ENCODE data around the gene NPAS2. TPM values are rescaled to one million over a fixed set of nuclear protein-coding genes. Genes with fewer than 3 reads are reported as not detected.

Gene NPAS2
- total RNA-seq, 2 experiments from 2014 or later = 5.5 to 6.2 TPM

DNA sequence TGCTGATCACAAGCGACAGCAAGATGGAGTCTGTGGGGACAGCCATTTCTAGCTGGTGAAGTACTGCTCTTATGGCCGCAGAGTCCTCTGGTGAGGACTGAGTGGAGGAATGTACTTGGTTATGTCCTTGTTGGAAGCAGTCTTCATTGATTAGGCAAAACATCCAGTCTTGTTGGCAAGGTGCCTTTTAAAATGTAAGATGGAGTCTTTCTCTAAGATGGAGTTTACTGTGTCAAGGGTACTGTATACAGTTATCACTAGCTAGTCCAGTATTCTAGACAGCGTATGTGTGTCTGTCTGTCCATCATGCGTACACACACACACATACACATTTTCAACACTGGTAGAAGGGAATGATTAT, 74.8 kb downstream of the NPAS2 start:
- no peak for ATAC-seq
- Mint-ChIP-seq H3K4me3 (no peak overlapping the region), H3K36me3 (ENCODE audit: low read depth) (no peaks in the 10 kb centered on the region), H3K27ac (no peak overlapping the region), H3K27me3 (ENCODE audit: low read depth) (no peaks in the 10 kb centered on the region), H3K9me3 (ENCODE audit: insufficient read depth) (no peaks in the 10 kb centered on the region), H3K4me1 (ENCODE audit: low read depth) (no peaks in the 10 kb centered on the region)
- DNase-seq = no peak
- ChIA-PET CTCF (no interaction called here), POLR2A (no interaction called here)

DNA sequence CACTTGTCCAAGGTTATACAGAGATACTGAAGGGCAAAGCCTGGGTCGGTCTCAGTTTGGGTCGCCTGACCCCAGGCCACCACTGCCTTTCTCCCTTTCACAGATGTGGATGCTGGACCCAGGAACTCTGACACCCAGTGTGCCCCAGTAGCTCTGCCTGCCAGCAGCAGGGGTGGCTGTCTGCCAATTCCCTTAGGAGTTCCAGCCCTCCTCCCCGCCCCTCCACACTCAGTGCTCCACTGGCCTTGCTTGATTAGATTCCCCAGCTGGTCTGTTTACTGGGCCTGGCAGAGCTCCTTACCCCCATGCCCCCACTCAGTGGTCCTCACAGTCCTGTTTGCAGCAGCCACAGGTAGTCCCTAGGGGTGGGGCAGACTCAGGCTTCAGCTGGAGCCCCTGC, 75.5 kb downstream of the NPAS2 start:
- Mint-ChIP-seq H3K36me3 (ENCODE audit: low read depth) (no peaks in the 10 kb centered on the region), H3K27ac (no peak overlapping the region), H3K27me3 (ENCODE audit: low read depth) (no peaks in the 10 kb centered on the region), H3K4me1 (ENCODE audit: low read depth) (no peaks in the 10 kb centered on the region), H3K4me3 (no peak overlapping the region), H3K9me3 (ENCODE audit: insufficient read depth) (no peaks in the 10 kb centered on the region)
- CTCF ChIA-PET = no interaction called here
- POLR2A ChIA-PET = no interaction called here
- ATAC-seq (no peak), DNase-seq (no peak)

- ChIA-PET POLR2A (no interaction called here), CTCF (no interaction called here)
- no peak for ATAC-seq
- DNase-seq = no peak
- Mint-ChIP-seq H3K36me3 (ENCODE audit: low read depth) (no peaks in the 10 kb centered on the region), H3K4me1 (ENCODE audit: low read depth) (no peaks in the 10 kb centered on the region), H3K4me3 (no peak overlapping the region), H3K27me3 (ENCODE audit: low read depth) (no peaks in the 10 kb centered on the region), H3K27ac (no peak overlapping the region), H3K9me3 (ENCODE audit: insufficient read depth) (no peaks in the 10 kb centered on the region)
Observed at GRCh38 chr2:100895934-100896685, 76.2 kb downstream of the NPAS2 start.

DNA sequence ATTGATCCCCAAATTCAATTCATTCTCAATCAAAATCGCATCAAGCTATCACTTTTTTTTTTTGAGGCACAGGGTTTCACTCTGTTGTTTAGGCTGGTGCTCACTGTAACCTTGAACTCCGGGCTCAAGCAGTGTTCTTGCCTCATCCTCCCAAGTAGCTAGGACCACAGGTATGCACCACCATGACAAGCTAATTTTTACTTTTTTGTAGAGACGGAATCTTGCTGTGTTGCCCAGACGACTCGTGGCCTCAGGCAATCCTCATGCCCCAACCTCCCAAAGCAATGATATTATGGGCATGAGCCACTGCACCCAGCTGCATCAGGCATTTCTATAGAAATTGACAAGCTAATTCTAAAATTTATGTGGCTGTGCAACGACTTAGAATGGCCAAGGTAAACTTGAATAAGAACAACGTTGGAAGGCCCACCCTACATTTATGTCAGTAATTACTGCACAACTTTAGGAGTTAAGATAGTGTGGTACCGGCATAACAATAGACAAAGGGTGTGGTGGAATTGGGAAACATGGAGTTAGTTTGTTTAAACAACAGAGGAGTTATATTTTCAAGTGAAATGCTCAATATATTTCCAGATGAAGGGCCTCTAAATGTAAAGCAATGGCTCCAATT, 78.2 kb downstream of the NPAS2 start:
- no peak for DNase-seq
- no peaks in the 10 kb centered on the region for H3K36me3 Mint-ChIP-seq (ENCODE audit: low read depth)
- ChIA-PET CTCF (no interaction called here), POLR2A (no interaction called here)
- H3K9me3 Mint-ChIP-seq (ENCODE audit: insufficient read depth) = no peaks in the 10 kb centered on the region
- no peak overlapping the region for H3K4me3 Mint-ChIP-seq
- ATAC-seq = no peak
- H3K27me3 Mint-ChIP-seq (ENCODE audit: low read depth) = no peaks in the 10 kb centered on the region
- H3K27ac Mint-ChIP-seq = no peak overlapping the region
- peaks cover 2% of the 10 kb centered on the region for H3K4me1 Mint-ChIP-seq (ENCODE audit: low read depth)

GRCh38 chr2:100900156-100900795, 80.3 kb downstream of the NPAS2 start:
- H3K27me3 Mint-ChIP-seq (ENCODE audit: low read depth) = no peaks in the 10 kb centered on the region
- ChIA-PET POLR2A (no interaction called here), CTCF (no interaction called here)
- H3K4me1 Mint-ChIP-seq (ENCODE audit: low read depth) = peaks cover 2% of the 10 kb centered on the region
- no peak overlapping the region for H3K27ac Mint-ChIP-seq
- no peak for DNase-seq
- H3K9me3 Mint-ChIP-seq (ENCODE audit: insufficient read depth) = no peaks in the 10 kb centered on the region
- ATAC-seq = no peak
- no peak overlapping the region for H3K4me3 Mint-ChIP-seq
- no peaks in the 10 kb centered on the region for H3K36me3 Mint-ChIP-seq (ENCODE audit: low read depth)

- POLR2A ChIA-PET = no interaction called here
- H3K4me1 Mint-ChIP-seq (ENCODE audit: low read depth) = peaks cover 10% of the 10 kb centered on the region
- H3K36me3 Mint-ChIP-seq (ENCODE audit: low read depth) = no peaks in the 10 kb centered on the region
- no peak overlapping the region for H3K27ac Mint-ChIP-seq
- no peak overlapping the region for H3K4me3 Mint-ChIP-seq
- no peaks in the 10 kb centered on the region for H3K9me3 Mint-ChIP-seq (ENCODE audit: insufficient read depth)
- H3K27me3 Mint-ChIP-seq (ENCODE audit: low read depth) = no peaks in the 10 kb centered on the region
- ATAC-seq (no peak), DNase-seq (no peak)
- CTCF ChIA-PET = no interaction called here
Observed at GRCh38 chr2:100902817-100903405, 83.0 kb downstream of the NPAS2 start.

DNA sequence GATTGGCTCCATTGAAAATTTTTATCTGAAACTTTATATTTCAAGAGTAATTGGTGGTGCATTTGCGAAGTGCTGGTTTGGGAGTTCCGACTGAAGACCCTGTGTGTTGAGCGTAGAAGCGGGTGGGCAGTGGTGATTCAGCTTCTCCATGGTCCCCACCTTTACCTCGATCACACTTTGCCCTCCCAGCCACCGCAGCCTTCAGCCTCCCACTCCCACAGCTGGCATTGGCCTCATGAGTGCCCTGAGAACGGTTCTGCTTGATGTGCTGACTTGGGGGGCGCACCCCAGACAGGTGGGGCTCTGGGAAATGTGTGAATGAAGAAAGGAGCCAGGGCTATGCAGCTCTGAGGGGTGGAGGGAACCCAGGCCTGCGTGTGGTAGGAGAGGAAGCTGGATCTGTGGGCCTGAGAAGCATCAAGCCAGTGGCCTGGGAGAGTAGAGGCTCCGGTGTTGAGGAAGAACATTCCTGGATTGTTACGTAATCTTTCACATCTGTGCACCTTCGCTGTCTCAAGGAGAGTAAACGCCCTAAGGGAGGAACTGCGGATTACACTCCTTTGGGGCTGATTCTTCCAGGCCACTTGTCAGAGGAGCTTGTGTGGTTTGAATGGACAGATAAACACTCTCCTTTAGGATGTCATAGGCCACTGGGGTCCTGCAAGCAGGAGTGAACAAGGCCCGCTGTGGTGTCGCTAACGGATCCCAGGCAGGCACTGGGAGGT, 83.8 kb downstream of the NPAS2 start:
- Mint-ChIP-seq H3K4me1 (ENCODE audit: low read depth) (peaks cover 15% of the 10 kb centered on the region), H3K9me3 (ENCODE audit: insufficient read depth) (no peaks in the 10 kb centered on the region), H3K36me3 (ENCODE audit: low read depth) (no peaks in the 10 kb centered on the region), H3K27ac (no peak overlapping the region), H3K4me3 (no peak overlapping the region), H3K27me3 (ENCODE audit: low read depth) (no peaks in the 10 kb centered on the region)
- ChIA-PET POLR2A (no interaction called here), CTCF (no interaction called here)
- DNase-seq (no peak), ATAC-seq (no peak)

GRCh38 chr2:100905132-100905805, 85.3 kb downstream of the NPAS2 start:
- H3K36me3 Mint-ChIP-seq (ENCODE audit: low read depth) = no peaks in the 10 kb centered on the region
- H3K4me3 Mint-ChIP-seq = no peak overlapping the region
- CTCF ChIA-PET = interaction anchor here (0.6 to 1.2 kb wide), 2 partner anchors 13 to 477 kb away, joined by 3 read pairs; no protein-coding TSS in a partner anchor
- no peak overlapping the region for H3K27ac Mint-ChIP-seq
- DNase-seq (no peak), ATAC-seq (no peak)
- H3K4me1 Mint-ChIP-seq (ENCODE audit: low read depth) = peaks cover 15% of the 10 kb centered on the region
- no peaks in the 10 kb centered on the region for H3K27me3 Mint-ChIP-seq (ENCODE audit: low read depth)
- no peaks in the 10 kb centered on the region for H3K9me3 Mint-ChIP-seq (ENCODE audit: insufficient read depth)
- POLR2A ChIA-PET = no interaction called here

DNA sequence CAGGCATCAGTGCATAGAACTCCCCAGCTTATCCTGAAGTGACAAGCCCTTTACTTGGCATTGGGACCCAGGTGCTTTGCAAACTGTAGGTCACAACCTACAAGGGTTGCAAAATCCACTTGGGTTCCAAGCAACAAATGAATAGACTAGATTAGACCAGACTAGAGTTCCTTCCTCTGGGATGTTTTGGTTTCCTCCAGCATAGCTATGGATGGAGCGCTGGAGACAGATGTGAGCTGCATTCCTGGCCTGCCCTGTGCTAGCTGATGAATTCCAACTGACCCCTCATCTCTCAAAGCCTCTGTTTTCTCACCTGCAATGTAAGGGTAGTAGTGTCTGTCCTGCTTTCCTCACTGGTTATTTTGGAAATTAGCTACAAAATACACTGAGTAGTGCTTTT, 86.2 kb downstream of the NPAS2 start:
- peaks cover 15% of the 10 kb centered on the region for H3K4me1 Mint-ChIP-seq (ENCODE audit: low read depth)
- H3K27ac Mint-ChIP-seq = no peak overlapping the region
- CTCF ChIA-PET = interaction anchor here (1.2 kb wide), 1 partner anchor 12 kb away, joined by 3 read pairs; no protein-coding TSS in a partner anchor
- no peak for ATAC-seq
- POLR2A ChIA-PET = no interaction called here
- DNase-seq = no peak
- no peaks in the 10 kb centered on the region for H3K36me3 Mint-ChIP-seq (ENCODE audit: low read depth)
- H3K4me3 Mint-ChIP-seq = no peak overlapping the region
- H3K27me3 Mint-ChIP-seq (ENCODE audit: low read depth) = no peaks in the 10 kb centered on the region
- H3K9me3 Mint-ChIP-seq (ENCODE audit: insufficient read depth) = no peaks in the 10 kb centered on the region

- Mint-ChIP-seq H3K27ac (no peak overlapping the region), H3K9me3 (ENCODE audit: insufficient read depth) (no peaks in the 10 kb centered on the region), H3K4me1 (ENCODE audit: low read depth) (peaks cover 15% of the 10 kb centered on the region), H3K36me3 (ENCODE audit: low read depth) (no peaks in the 10 kb centered on the region), H3K27me3 (ENCODE audit: low read depth) (no peaks in the 10 kb centered on the region), H3K4me3 (no peak overlapping the region)
- DNase-seq (no peak), ATAC-seq (no peak)
- CTCF ChIA-PET = no interaction called here
- POLR2A ChIA-PET = no interaction called here
Observed at GRCh38 chr2:100906679-100907078, 86.7 kb downstream of the NPAS2 start.

DNA sequence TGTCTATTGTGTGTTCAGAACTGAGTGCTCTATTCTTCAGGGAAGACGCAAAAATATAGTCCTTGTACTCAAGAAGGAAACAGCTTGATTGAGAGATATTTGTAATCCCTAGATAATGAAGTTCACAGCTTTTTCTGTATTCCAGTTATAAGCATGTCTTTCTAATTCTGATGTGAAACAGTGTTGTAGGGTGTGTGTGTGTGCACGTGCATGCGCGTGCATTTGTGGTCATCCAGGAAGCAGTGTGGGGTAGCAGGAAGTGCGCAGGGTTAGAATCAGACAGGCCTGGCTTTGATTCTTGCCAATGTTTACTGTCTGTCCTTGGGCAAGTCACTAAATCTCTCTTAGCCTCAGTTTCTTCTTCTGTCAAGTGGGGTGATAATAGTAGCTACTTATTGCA, 87.9 kb downstream of the NPAS2 start:
- ChIA-PET CTCF (interaction anchor here (1.2 kb wide), 1 partner anchor 22 kb away, joined by 4 read pairs; no protein-coding TSS in a partner anchor), POLR2A (no interaction called here)
- no peaks in the 10 kb centered on the region for H3K27me3 Mint-ChIP-seq (ENCODE audit: low read depth)
- peaks cover 13% of the 10 kb centered on the region for H3K4me1 Mint-ChIP-seq (ENCODE audit: low read depth)
- DNase-seq (peak; percentile 30), ATAC-seq (peak; percentile 51)
- no peak overlapping the region for H3K4me3 Mint-ChIP-seq
- no peaks in the 10 kb centered on the region for H3K9me3 Mint-ChIP-seq (ENCODE audit: insufficient read depth)
- no peak overlapping the region for H3K27ac Mint-ChIP-seq
- H3K36me3 Mint-ChIP-seq (ENCODE audit: low read depth) = no peaks in the 10 kb centered on the region
